Peyer's patch (tissue), 4 donors: ENCODE data around the gene PFKFB3.

Experiments used
- CTCF ChIP-seq, 6 experiments: fragments of 450-650 bp in 4 of 6; fragments of 200-600 bp in 2 of 6; sonication (generic) in 1 of 6; IDR thresholded peaks; one replicate each; pipeline ENCODE4 v1.5.1; 2017 to 2019; ENCODE audit warnings: antibody characterized with exemption in 6 of 6, mild to moderate bottlenecking in 3 of 6, moderate library complexity in 1 of 6
- POLR2A ChIP-seq, 2 donors: fragments of 450-650 bp; IDR thresholded peaks; one replicate each; pipeline ENCODE4 v1.5.1; 2017; ENCODE audit warnings: antibody characterized with exemption in 2 of 2, mild to moderate bottlenecking in 2 of 2, moderate library complexity in 2 of 2

- TF ChIP-seq CTCF (IDR thresholded peaks at IDR 0.05) (no peak), POLR2A (IDR thresholded peaks at IDR 0.05) (no peak)
These were observed 48.2 kb upstream of the PFKFB3 start for GRCh38 chr10:6154566-6154965.
